Measurements from ENCODE around the gene KNDC1.

- TF ChIP-seq CTCF (IDR thresholded peaks at IDR 0.05) (no peak), POLR2A (IDR thresholded peaks at IDR 0.05) (no peak)
Measured at GRCh38 chr10:133185916-133186315, 25.9 kb downstream of the KNDC1 start.
